Ovary (tissue), 3 donors: ENCODE results near the gene CLDN19.

ENCODE experiments used
- POLR2A ChIP-seq: fragments of 450-650 bp; IDR thresholded peaks from one replicate; pipeline ENCODE4 v1.6.1; 2017; ENCODE audit warnings: antibody characterized with exemption, mild to moderate bottlenecking, moderate library complexity
- TF ChIP-seq, protein P1 (sequence below), 3 donors: fragments of 450-650 bp in 2 of 3; fragments of 200-600 bp in 1 of 3; IDR thresholded peaks; one replicate each; pipeline versions ENCODE4 v1.5.1 to v1.8.0; 2016 to 2022; ENCODE audit warnings: antibody characterized with exemption in 3 of 3, mild to moderate bottlenecking in 1 of 3
- donor health status: DM: no; HTN: no; CAD: no.

DNA sequence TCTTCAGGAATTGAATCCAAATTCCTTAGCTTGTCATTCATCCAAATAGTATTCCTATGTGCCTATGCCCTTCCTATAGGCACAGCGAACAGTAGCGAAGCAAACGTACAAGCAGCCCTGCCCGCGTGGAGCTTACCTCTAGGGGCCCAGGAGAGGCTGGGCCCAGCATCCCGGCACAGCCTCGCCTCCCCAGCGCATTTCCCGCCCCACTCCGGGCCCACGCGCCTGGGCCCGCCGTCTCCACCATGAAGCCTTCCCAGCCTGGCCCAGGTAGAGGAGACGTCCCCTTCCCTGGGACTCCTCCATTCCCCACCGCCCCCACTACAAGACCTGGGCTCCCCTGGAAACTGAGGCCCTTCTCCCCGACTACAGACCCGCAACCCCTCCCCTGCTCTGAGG, 44.5 kb upstream of the CLDN19 start:
- TF ChIP-seq, protein P1, sequence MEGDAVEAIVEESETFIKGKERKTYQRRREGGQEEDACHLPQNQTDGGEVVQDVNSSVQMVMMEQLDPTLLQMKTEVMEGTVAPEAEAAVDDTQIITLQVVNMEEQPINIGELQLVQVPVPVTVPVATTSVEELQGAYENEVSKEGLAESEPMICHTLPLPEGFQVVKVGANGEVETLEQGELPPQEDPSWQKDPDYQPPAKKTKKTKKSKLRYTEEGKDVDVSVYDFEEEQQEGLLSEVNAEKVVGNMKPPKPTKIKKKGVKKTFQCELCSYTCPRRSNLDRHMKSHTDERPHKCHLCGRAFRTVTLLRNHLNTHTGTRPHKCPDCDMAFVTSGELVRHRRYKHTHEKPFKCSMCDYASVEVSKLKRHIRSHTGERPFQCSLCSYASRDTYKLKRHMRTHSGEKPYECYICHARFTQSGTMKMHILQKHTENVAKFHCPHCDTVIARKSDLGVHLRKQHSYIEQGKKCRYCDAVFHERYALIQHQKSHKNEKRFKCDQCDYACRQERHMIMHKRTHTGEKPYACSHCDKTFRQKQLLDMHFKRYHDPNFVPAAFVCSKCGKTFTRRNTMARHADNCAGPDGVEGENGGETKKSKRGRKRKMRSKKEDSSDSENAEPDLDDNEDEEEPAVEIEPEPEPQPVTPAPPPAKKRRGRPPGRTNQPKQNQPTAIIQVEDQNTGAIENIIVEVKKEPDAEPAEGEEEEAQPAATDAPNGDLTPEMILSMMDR (IDR thresholded peaks at IDR 0.05): no peak
- TF ChIP-seq POLR2A: no peak
